ENCODE results near the gene FBXL15.

DNA sequence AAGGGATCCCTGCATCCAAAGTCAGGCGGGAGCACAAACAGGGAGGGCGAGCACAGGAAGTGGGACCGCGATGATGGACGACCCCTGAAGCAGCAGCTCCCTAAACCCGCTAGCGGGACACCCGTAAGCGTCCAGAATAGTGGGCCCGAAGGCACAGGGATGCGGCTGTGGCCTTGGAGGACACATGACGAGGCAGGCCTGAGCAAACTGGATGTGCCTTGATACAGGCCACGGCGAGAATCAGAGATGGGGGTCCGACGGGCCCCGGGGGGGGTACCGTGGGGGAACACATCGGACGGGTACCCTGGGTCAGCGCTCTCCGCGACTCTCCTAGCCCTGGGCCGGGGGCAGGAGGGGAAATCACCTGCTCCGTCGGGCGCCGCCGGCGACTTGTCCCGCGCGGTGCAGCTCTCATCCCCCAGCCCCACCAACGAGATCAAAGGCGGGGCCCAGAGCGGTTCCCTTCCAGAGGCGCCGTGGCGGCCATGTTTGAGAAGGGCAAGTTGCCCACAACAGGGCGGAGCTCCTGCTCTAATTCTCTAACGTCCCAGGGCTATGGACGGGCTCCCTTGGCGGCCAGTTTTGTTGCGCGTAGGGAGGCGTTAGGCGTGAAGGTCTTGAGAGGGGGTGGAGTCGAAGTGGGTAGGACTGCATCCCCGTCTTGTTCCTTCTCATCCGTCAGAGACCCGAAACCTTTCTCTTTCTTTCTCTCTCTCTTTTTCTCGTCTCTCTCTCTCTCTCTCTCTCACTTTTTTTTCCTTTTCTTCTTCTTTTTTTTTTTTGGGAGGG, 11.7 kb downstream of the FBXL15 start, which contains the start of gene CUEDC2:
- TF ChIP-seq, protein P1, sequence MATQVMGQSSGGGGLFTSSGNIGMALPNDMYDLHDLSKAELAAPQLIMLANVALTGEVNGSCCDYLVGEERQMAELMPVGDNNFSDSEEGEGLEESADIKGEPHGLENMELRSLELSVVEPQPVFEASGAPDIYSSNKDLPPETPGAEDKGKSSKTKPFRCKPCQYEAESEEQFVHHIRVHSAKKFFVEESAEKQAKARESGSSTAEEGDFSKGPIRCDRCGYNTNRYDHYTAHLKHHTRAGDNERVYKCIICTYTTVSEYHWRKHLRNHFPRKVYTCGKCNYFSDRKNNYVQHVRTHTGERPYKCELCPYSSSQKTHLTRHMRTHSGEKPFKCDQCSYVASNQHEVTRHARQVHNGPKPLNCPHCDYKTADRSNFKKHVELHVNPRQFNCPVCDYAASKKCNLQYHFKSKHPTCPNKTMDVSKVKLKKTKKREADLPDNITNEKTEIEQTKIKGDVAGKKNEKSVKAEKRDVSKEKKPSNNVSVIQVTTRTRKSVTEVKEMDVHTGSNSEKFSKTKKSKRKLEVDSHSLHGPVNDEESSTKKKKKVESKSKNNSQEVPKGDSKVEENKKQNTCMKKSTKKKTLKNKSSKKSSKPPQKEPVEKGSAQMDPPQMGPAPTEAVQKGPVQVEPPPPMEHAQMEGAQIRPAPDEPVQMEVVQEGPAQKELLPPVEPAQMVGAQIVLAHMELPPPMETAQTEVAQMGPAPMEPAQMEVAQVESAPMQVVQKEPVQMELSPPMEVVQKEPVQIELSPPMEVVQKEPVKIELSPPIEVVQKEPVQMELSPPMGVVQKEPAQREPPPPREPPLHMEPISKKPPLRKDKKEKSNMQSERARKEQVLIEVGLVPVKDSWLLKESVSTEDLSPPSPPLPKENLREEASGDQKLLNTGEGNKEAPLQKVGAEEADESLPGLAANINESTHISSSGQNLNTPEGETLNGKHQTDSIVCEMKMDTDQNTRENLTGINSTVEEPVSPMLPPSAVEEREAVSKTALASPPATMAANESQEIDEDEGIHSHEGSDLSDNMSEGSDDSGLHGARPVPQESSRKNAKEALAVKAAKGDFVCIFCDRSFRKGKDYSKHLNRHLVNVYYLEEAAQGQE (IDR thresholded peaks at IDR 0.05; ENCODE audit: low read depth): no peak
- TF ChIP-seq MAX (IDR thresholded peaks at IDR 0.05) (peak; percentile 82), CREB1 (IDR thresholded peaks at IDR 0.05; ENCODE audit: low read depth) (peak; percentile 63; the same call in 1 of the 2 replicates), CEBPB (IDR thresholded peaks at IDR 0.05) (no peak), EP300 (IDR thresholded peaks at IDR 0.05; ENCODE audit: borderline replicate concordance) (no peak)
- TF ChIP-seq, protein P2, sequence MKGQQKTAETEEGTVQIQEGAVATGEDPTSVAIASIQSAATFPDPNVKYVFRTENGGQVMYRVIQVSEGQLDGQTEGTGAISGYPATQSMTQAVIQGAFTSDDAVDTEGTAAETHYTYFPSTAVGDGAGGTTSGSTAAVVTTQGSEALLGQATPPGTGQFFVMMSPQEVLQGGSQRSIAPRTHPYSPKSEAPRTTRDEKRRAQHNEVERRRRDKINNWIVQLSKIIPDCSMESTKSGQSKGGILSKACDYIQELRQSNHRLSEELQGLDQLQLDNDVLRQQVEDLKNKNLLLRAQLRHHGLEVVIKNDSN (IDR thresholded peaks at IDR 0.05): peak; percentile 39; the same call in 1 of the 2 replicates

All from Ishikawa (cell line).